ENCODE measurements around the gene PSMB5.

The PSMB5 gene

GRCh38 chr14:23052671-23053070, 18.0 kb upstream of the PSMB5 start:
- no peak overlapping the region for H3K4me3 ChIP-seq (ENCODE audit: insufficient read depth, low read depth, low read length)
- H3K36me3 ChIP-seq (ENCODE audit: control insufficient read depth, insufficient read depth, low read length): peaks cover 24% of the 10 kb centered on the region
- H3K27ac ChIP-seq (ENCODE audit: insufficient read depth, low read depth, low read length, poor library complexity, severe bottlenecking): no peak overlapping the region
- no peaks in the 10 kb centered on the region for H3K27me3 ChIP-seq (ENCODE audit: control insufficient read depth, insufficient read depth, low read length, poor library complexity, severe bottlenecking)
- WGBS, 2 experiments: 78% methylated on average over 3 of the region's 3 CpGs
- H3K9me3 ChIP-seq (ENCODE audit: control insufficient read depth, low read length): no peaks in the 10 kb centered on the region
- peaks cover 4% of the 10 kb centered on the region for H3K4me1 ChIP-seq (ENCODE audit: control insufficient read depth, insufficient read depth, low read length)

- no peak overlapping the region for H3K4me3 ChIP-seq (ENCODE audit: insufficient read depth, low read depth, low read length)
- peaks cover 24% of the 10 kb centered on the region for H3K36me3 ChIP-seq (ENCODE audit: control insufficient read depth, insufficient read depth, low read length)
- peaks cover 4% of the 10 kb centered on the region for H3K4me1 ChIP-seq (ENCODE audit: control insufficient read depth, insufficient read depth, low read length)
- no peaks in the 10 kb centered on the region for H3K27me3 ChIP-seq (ENCODE audit: control insufficient read depth, insufficient read depth, low read length, poor library complexity, severe bottlenecking)
- WGBS, 2 experiments: 79 to 80% methylated on average over 14 of the region's 14 CpGs
- H3K27ac ChIP-seq (ENCODE audit: insufficient read depth, low read depth, low read length, poor library complexity, severe bottlenecking): no peak overlapping the region
- no peaks in the 10 kb centered on the region for H3K9me3 ChIP-seq (ENCODE audit: control insufficient read depth, low read length)
These were observed 17.5 kb upstream of the PSMB5 start for GRCh38 chr14:23052182-23052623.

GRCh38 chr14:23051141-23052057, 16.7 kb upstream of the PSMB5 start:
- WGBS, 2 experiments: 94 to 97% methylated on average over 5 of the region's 5 CpGs
- Histone ChIP-seq H3K9me3 (ENCODE audit: control insufficient read depth, low read length) (no peaks in the 10 kb centered on the region), H3K4me3 (ENCODE audit: insufficient read depth, low read depth, low read length) (no peak overlapping the region), H3K36me3 (ENCODE audit: control insufficient read depth, insufficient read depth, low read length) (peaks cover 24% of the 10 kb centered on the region), H3K27me3 (ENCODE audit: control insufficient read depth, insufficient read depth, low read length, poor library complexity, severe bottlenecking) (no peaks in the 10 kb centered on the region), H3K4me1 (ENCODE audit: control insufficient read depth, insufficient read depth, low read length) (peaks cover 4% of the 10 kb centered on the region), H3K27ac (ENCODE audit: insufficient read depth, low read depth, low read length, poor library complexity, severe bottlenecking) (no peak overlapping the region)

GRCh38 chr14:23049011-23049410, 14.3 kb upstream of the PSMB5 start:
- Histone ChIP-seq H3K36me3 (ENCODE audit: control insufficient read depth, insufficient read depth, low read length) (peaks cover 24% of the 10 kb centered on the region), H3K27me3 (ENCODE audit: control insufficient read depth, insufficient read depth, low read length, poor library complexity, severe bottlenecking) (no peaks in the 10 kb centered on the region), H3K27ac (ENCODE audit: insufficient read depth, low read depth, low read length, poor library complexity, severe bottlenecking) (no peak overlapping the region), H3K4me1 (ENCODE audit: control insufficient read depth, insufficient read depth, low read length) (peaks cover 4% of the 10 kb centered on the region), H3K4me3 (ENCODE audit: insufficient read depth, low read depth, low read length) (no peak overlapping the region), H3K9me3 (ENCODE audit: control insufficient read depth, low read length) (no peaks in the 10 kb centered on the region)
- 96 to 97% methylated on average over 9 of the region's 9 CpGs for WGBS, 2 experiments

GRCh38 chr14:23047751-23048693, 13.3 kb upstream of the PSMB5 start:
- H3K27ac ChIP-seq (ENCODE audit: insufficient read depth, low read depth, low read length, poor library complexity, severe bottlenecking): no peak overlapping the region
- peaks cover 24% of the 10 kb centered on the region for H3K36me3 ChIP-seq (ENCODE audit: control insufficient read depth, insufficient read depth, low read length)
- no peaks in the 10 kb centered on the region for H3K9me3 ChIP-seq (ENCODE audit: control insufficient read depth, low read length)
- WGBS, 2 experiments: 96 to 97% methylated on average over 85 of the region's 85 CpGs
- peaks cover 12% of the 10 kb centered on the region for H3K4me1 ChIP-seq (ENCODE audit: control insufficient read depth, insufficient read depth, low read length)
- H3K27me3 ChIP-seq (ENCODE audit: control insufficient read depth, insufficient read depth, low read length, poor library complexity, severe bottlenecking): no peaks in the 10 kb centered on the region
- H3K4me3 ChIP-seq (ENCODE audit: insufficient read depth, low read depth, low read length): no peak overlapping the region

GRCh38 chr14:23047034-23047634, 12.4 kb upstream of the PSMB5 start:
- no peak overlapping the region for H3K27ac ChIP-seq (ENCODE audit: insufficient read depth, low read depth, low read length, poor library complexity, severe bottlenecking)
- no peaks in the 10 kb centered on the region for H3K9me3 ChIP-seq (ENCODE audit: control insufficient read depth, low read length)
- H3K27me3 ChIP-seq (ENCODE audit: control insufficient read depth, insufficient read depth, low read length, poor library complexity, severe bottlenecking): no peaks in the 10 kb centered on the region
- peaks cover 12% of the 10 kb centered on the region for H3K4me1 ChIP-seq (ENCODE audit: control insufficient read depth, insufficient read depth, low read length)
- H3K4me3 ChIP-seq (ENCODE audit: insufficient read depth, low read depth, low read length): no peak overlapping the region
- WGBS, 2 experiments: 77 to 78% methylated on average over 6 of the region's 6 CpGs
- H3K36me3 ChIP-seq (ENCODE audit: control insufficient read depth, insufficient read depth, low read length): peaks cover 20% of the 10 kb centered on the region

GRCh38 chr14:23045419-23046357, 11.0 kb upstream of the PSMB5 start:
- 90 to 94% methylated on average over 13 of the region's 13 CpGs for WGBS, 2 experiments
- no peaks in the 10 kb centered on the region for H3K27me3 ChIP-seq (ENCODE audit: control insufficient read depth, insufficient read depth, low read length, poor library complexity, severe bottlenecking)
- no peak overlapping the region for H3K27ac ChIP-seq (ENCODE audit: insufficient read depth, low read depth, low read length, poor library complexity, severe bottlenecking)
- H3K4me3 ChIP-seq (ENCODE audit: insufficient read depth, low read depth, low read length): no peak overlapping the region
- peaks cover 12% of the 10 kb centered on the region for H3K4me1 ChIP-seq (ENCODE audit: control insufficient read depth, insufficient read depth, low read length)
- peaks cover 13% of the 10 kb centered on the region for H3K36me3 ChIP-seq (ENCODE audit: control insufficient read depth, insufficient read depth, low read length)
- no peaks in the 10 kb centered on the region for H3K9me3 ChIP-seq (ENCODE audit: control insufficient read depth, low read length)

- peaks cover 4% of the 10 kb centered on the region for H3K36me3 ChIP-seq (ENCODE audit: control insufficient read depth, insufficient read depth, low read length)
- no peak overlapping the region for H3K27ac ChIP-seq (ENCODE audit: insufficient read depth, low read depth, low read length, poor library complexity, severe bottlenecking)
- H3K9me3 ChIP-seq (ENCODE audit: control insufficient read depth, low read length): no peaks in the 10 kb centered on the region
- peaks cover 12% of the 10 kb centered on the region for H3K4me1 ChIP-seq (ENCODE audit: control insufficient read depth, insufficient read depth, low read length)
- no peaks in the 10 kb centered on the region for H3K27me3 ChIP-seq (ENCODE audit: control insufficient read depth, insufficient read depth, low read length, poor library complexity, severe bottlenecking)
- 91% methylated on average over 8 of the region's 8 CpGs for WGBS, 2 experiments
- H3K4me3 ChIP-seq (ENCODE audit: insufficient read depth, low read depth, low read length): no peak overlapping the region
These were observed 10.1 kb upstream of the PSMB5 start for GRCh38 chr14:23044840-23045239.

- Histone ChIP-seq H3K4me3 (ENCODE audit: insufficient read depth, low read depth, low read length) (no peak overlapping the region), H3K27ac (ENCODE audit: insufficient read depth, low read depth, low read length, poor library complexity, severe bottlenecking) (no peak overlapping the region), H3K4me1 (ENCODE audit: control insufficient read depth, insufficient read depth, low read length) (peaks cover 12% of the 10 kb centered on the region), H3K27me3 (ENCODE audit: control insufficient read depth, insufficient read depth, low read length, poor library complexity, severe bottlenecking) (no peaks in the 10 kb centered on the region), H3K9me3 (ENCODE audit: control insufficient read depth, low read length) (no peaks in the 10 kb centered on the region), H3K36me3 (ENCODE audit: control insufficient read depth, insufficient read depth, low read length) (no peaks in the 10 kb centered on the region)
- WGBS, 2 experiments: 35 to 38% methylated on average over 3 of the region's 3 CpGs
These were observed 9.1 kb upstream of the PSMB5 start for GRCh38 chr14:23043754-23044153.

All from ectodermal cell (in vitro differentiated cells).